Measurements from ENCODE around the gene ZNF776.

Gene ZNF776

GRCh38 chr19:57800696-57801095 lies 54.1 kb downstream of the ZNF776 start:
- DNase-seq: no peak
- Mint-ChIP-seq H3K36me3 (ENCODE audit: low read depth) (peaks cover 45% of the 10 kb centered on the region), H3K4me1 (peaks cover 67% of the 10 kb centered on the region), H3K27ac (peak overlapping the region; percentile 96), H3K9me3 (peaks cover 2% of the 10 kb centered on the region), H3K27me3 (ENCODE audit: low read depth, poor library complexity) (no peaks in the 10 kb centered on the region), H3K4me3 (peak overlapping the region; percentile 53)
- no peak for TF ChIP-seq CTCF (IDR thresholded peaks at IDR 0.05)

GRCh38 chr19:57802269-57802668 lies 55.7 kb downstream of the ZNF776 start:
- peaks cover 46% of the 10 kb centered on the region for H3K36me3 Mint-ChIP-seq (ENCODE audit: low read depth)
- no peak for TF ChIP-seq CTCF (IDR thresholded peaks at IDR 0.05)
- H3K9me3 Mint-ChIP-seq: peaks cover 2% of the 10 kb centered on the region
- peak overlapping the region; percentile 64 for H3K4me3 Mint-ChIP-seq
- no peak for DNase-seq
- peak overlapping the region; percentile 90 for H3K27ac Mint-ChIP-seq
- peaks cover 75% of the 10 kb centered on the region for H3K4me1 Mint-ChIP-seq
- no peaks in the 10 kb centered on the region for H3K27me3 Mint-ChIP-seq (ENCODE audit: low read depth, poor library complexity)

GRCh38 chr19:57803265-57803593 lies 56.6 kb downstream of the ZNF776 start:
- Mint-ChIP-seq H3K9me3 (peaks cover 2% of the 10 kb centered on the region), H3K27me3 (ENCODE audit: low read depth, poor library complexity) (no peaks in the 10 kb centered on the region), H3K4me1 (peaks cover 78% of the 10 kb centered on the region), H3K4me3 (peak overlapping the region; percentile 91), H3K36me3 (ENCODE audit: low read depth) (peaks cover 54% of the 10 kb centered on the region), H3K27ac (peak overlapping the region; percentile 99)
- TF ChIP-seq CTCF (IDR thresholded peaks at IDR 0.05): no peak
- no peak for DNase-seq

GRCh38 chr19:57803594-57804325 lies 57.1 kb downstream of the ZNF776 start:
- Mint-ChIP-seq H3K27me3 (ENCODE audit: low read depth, poor library complexity) (no peaks in the 10 kb centered on the region), H3K4me1 (peaks cover 78% of the 10 kb centered on the region), H3K27ac (peak overlapping the region; percentile 99), H3K9me3 (peaks cover 2% of the 10 kb centered on the region), H3K4me3 (peak overlapping the region; percentile 91), H3K36me3 (ENCODE audit: low read depth) (peaks cover 59% of the 10 kb centered on the region)
- DNase-seq: peak; percentile 66
- TF ChIP-seq CTCF (IDR thresholded peaks at IDR 0.05): no peak

GRCh38 chr19:57807541-57807940 lies 60.9 kb downstream of the ZNF776 start:
- H3K27ac Mint-ChIP-seq: no peak overlapping the region

More at GRCh38 chr19:57807541-57807940, 60.9 kb downstream of the ZNF776 start:
- Mint-ChIP-seq H3K27me3 (ENCODE audit: low read depth, poor library complexity) (no peaks in the 10 kb centered on the region), H3K9me3 (no peaks in the 10 kb centered on the region), H3K4me3 (no peak overlapping the region), H3K36me3 (ENCODE audit: low read depth) (peaks cover 61% of the 10 kb centered on the region), H3K4me1 (peaks cover 65% of the 10 kb centered on the region)
- DNase-seq: no peak
- no peak for TF ChIP-seq CTCF (IDR thresholded peaks at IDR 0.05)
